Pancreas (tissue), 10 donors: Measurements from ENCODE around the gene SLC25A22. TPM values are rescaled to one million over a fixed set of nuclear protein-coding genes. Genes with fewer than 3 reads are reported as not detected.

Experiments
- ATAC-seq, 4 donors: fragments of 200-7000 bp; cut with Tn5 transposase; one replicate each; pipeline versions ENCODE4 v1.8.0 to v1.9.1; 2020; ENCODE audit warnings: mild to moderate bottlenecking in 4 of 4, moderate library complexity in 4 of 4
- DNase-seq, 6 donors: peaks; one replicate each; pipeline ENCODE4 v3.0.0-alpha.2; 2020
- FAIRE-seq: peaks from 2 replicates; lab custom pipeline; 2012; peaks lifted over from hg19 to GRCh38; lab: Jason Lieb, UNC
- H3K27ac ChIP-seq, 4 donors: fragments of 200-600 bp; sonication (generic); 1 replicate in 3 of 4; 2 replicates in 1 of 4; pipeline versions ENCODE4 v1.5.0 to v1.8.0; 2020
- H3K27me3 ChIP-seq, 4 donors: fragments of 200-600 bp; one replicate each; pipeline ENCODE4 v1.8.0; 2021
- H3K36me3 ChIP-seq, 3 donors: fragments of 200-600 bp; sonication (generic) in 1 of 3; one replicate each; pipeline versions ENCODE4 v1.5.0 to v1.8.0; 2020 to 2021
- H3K4me1 ChIP-seq, 3 donors: fragments of 200-600 bp; one replicate each; pipeline ENCODE4 v1.8.0; 2021
- H3K4me3 ChIP-seq, 4 donors: fragments of 200-600 bp; sonication (generic) in 2 of 4; one replicate each; pipeline versions ENCODE4 v1.5.0 to v1.8.0; 2020 to 2021
- H3K9me3 ChIP-seq, 4 donors: fragments of 200-600 bp; one replicate each; pipeline ENCODE4 v1.8.0; 2021
- CTCF ChIP-seq, 4 donors: fragments of 200-600 bp; sonication (generic) in 3 of 4; IDR thresholded peaks; one replicate each; pipeline versions ENCODE4 v1.5.0 to v1.8.0; 2021; ENCODE audit warnings: antibody characterized with exemption in 4 of 4
- WGBS, 2 donors: extraction: QIAGEN DNeasy Blood & Tissue Kit; methylation state at CpG; one replicate each; pipeline ENCODE4 v1.1.7; 2013; 5-methylcytosine and 5-hydroxymethylcytosine counted together
- intact Hi-C, 3 donors: fragments of 100-400 bp; cut with DNase I; formaldehyde crosslinking; loops; one replicate each; pipeline versions ENCODE4 v1.11.1 to v1.14.2; 2022
- polyA plus RNA-seq, 2 donors: library from polyadenylated mRNA; stranded (reverse); fragments of 200-250 nt; gene quantifications; one replicate each; pipeline ENCODE4 v1.2.3, GENCODE V29; 2013
- total RNA-seq, 6 donors: library from RNA; stranded (reverse); fragmentation: NEBNext Ultra II Directional in 4 of 6; extraction: Animal tissue kit (Norgen Biotek cat#: 25700) in 4 of 6; gene quantifications; one replicate each; pipeline versions ENCODE4 v1.2.1 to v1.2.4, GENCODE V29; 2021 to 2023
- donor health status: healthy with polysubstance abuse.
- donor health status: DM: no; HTN: no; CAD: no; lungs with moderate emphysema.
- donor health status: DM: no; HTN: no; CAD: no.
- donor health status: control.
- donor health status: control.
- donor health status: Bipolar disorder and iron deficiency.
- donor health status: DM: yes; HTN: yes; CAD: no.
- donor health status: DM: no; HTN: no; CAD: no.
- donor health status: DM: no; HTN: no; CAD: no.
- donor health status: DM: yes; HTN: yes; CAD: no.

SLC25A22 gene
- total and polyA plus RNA-seq, 8 donors, result 32.2 to 84.0 (median 42.9) TPM

DNA sequence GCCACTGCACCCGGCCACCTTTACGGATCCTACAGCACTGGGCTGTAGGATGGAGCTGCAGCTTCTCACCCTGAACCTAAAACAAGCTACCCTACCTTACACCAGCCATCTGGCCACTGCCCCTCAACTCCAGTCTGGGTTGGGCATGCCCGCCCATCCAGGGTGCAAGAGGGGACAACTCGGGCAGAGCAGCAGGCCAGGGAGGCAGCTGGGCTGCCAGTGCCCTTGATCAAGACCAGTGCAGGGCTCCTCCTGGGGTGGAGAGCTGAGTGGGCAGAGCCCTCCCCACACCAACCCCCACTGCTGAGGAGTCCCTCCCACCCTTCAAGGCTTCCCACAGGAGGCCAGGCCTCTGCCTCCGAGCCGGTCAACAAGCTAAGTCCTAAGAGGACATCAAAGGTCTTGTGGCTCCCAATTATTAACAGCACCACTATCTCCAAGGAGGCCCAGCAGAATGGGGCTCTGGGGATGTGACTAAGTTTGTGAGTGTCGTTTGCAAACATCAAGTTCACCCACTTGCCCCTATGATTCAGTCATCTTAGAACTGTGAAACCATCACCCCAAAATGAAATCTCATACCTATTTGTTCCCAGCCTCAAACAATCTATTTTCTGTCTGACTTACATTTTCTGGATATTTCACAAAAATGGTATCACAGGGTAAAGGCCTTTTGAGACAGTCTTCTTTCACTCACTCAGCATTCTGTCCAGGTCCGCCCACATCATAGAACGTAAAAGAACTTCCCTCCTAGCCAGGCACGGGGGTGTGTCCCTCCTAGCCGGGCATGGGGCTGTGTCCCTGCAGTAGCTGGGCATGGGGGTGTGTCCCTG, 31.8 kb downstream of the SLC25A22 start:
- Histone ChIP-seq H3K36me3 (peaks cover 0 to 27% (median 12%) of the 10 kb centered on the region in 3 donors), H3K4me1 (no peaks in the 10 kb centered on the region), H3K4me3 (no peak overlapping the region), H3K27ac (no peak overlapping the region), H3K27me3 (no peaks in the 10 kb centered on the region), H3K9me3 (no peaks in the 10 kb centered on the region)
- ATAC-seq (no peak), DNase-seq (peak in 1 of 6 donors; percentile 57), FAIRE-seq (no peak)
- 84 to 88% methylated on average over 11 of the region's 11 CpGs for WGBS, 2 donors
- no peak for TF ChIP-seq CTCF (IDR thresholded peaks at IDR 0.05)
- intact Hi-C loops, result no loop called here

DNA sequence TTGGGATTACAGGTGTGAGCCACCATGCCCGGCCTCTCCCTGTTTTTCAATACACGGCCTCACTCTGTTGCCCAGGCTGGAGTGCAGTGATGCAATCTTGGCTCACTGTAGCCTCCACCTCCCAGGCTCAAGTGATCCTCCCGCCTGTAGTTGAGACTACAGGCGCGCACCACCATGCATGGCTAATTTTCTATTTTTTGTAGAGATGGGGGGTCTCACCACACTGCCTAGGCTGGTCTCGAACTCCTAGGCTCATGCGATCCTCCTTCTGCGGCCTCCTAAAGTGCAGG, 32.3 kb downstream of the SLC25A22 start:
- no peaks in the 10 kb centered on the region for H3K27me3 ChIP-seq
- intact Hi-C loops, result no loop called here
- H3K4me1 ChIP-seq, result no peaks in the 10 kb centered on the region
- DNase-seq, result no peak
- no peak overlapping the region for H3K27ac ChIP-seq
- 94 to 95% methylated on average over 8 of the region's 8 CpGs for WGBS, 2 donors
- no peak for ATAC-seq
- no peak for FAIRE-seq
- H3K4me3 ChIP-seq, result no peak overlapping the region
- H3K9me3 ChIP-seq, result no peaks in the 10 kb centered on the region
- peaks cover under 1 to 24% (median 15%) of the 10 kb centered on the region in 3 donors for H3K36me3 ChIP-seq
- TF ChIP-seq CTCF (IDR thresholded peaks at IDR 0.05), result no peak

- ATAC-seq (peak; percentile 47 to 85 (median 62)), DNase-seq (peak in 4 of 6 donors; percentile 67 to 84 (median 68)), FAIRE-seq (no peak)
- no peak overlapping the region for H3K27ac ChIP-seq
- H3K4me1 ChIP-seq, result no peaks in the 10 kb centered on the region
- H3K9me3 ChIP-seq, result no peaks in the 10 kb centered on the region
- peaks cover 5 to 23% (median 20%) of the 10 kb centered on the region in 3 donors for H3K36me3 ChIP-seq
- intact Hi-C loops, result no loop called here
- TF ChIP-seq CTCF (IDR thresholded peaks at IDR 0.05), result peak; percentile 15 to 59 (median 44)
- WGBS, 2 donors, result 64 to 75% methylated on average over 19 of the region's 19 CpGs
- H3K4me3 ChIP-seq, result no peak overlapping the region
- H3K27me3 ChIP-seq, result no peaks in the 10 kb centered on the region
Measured at GRCh38 chr11:765025-765801, 32.9 kb downstream of the SLC25A22 start.

- Histone ChIP-seq H3K4me1 (no peaks in the 10 kb centered on the region), H3K36me3 (peaks cover 7 to 29% (median 23%) of the 10 kb centered on the region in 3 donors), H3K27me3 (no peaks in the 10 kb centered on the region), H3K27ac (no peak overlapping the region), H3K4me3 (no peak overlapping the region), H3K9me3 (no peaks in the 10 kb centered on the region)
- intact Hi-C loops, result no loop called here
- WGBS, 2 donors, result 85 to 89% methylated on average over 18 of the region's 18 CpGs
- FAIRE-seq, result no peak
- DNase-seq, result peak in 2 of 6 donors; percentile 54 to 69
- no peak for ATAC-seq
- no peak for TF ChIP-seq CTCF (IDR thresholded peaks at IDR 0.05)
Measured at GRCh38 chr11:764322-765024, 33.6 kb downstream of the SLC25A22 start.
